ENCODE data around the gene PPP1R12B. TPM values are rescaled to one million over a fixed set of nuclear protein-coding genes. Genes with fewer than 3 reads are reported as not detected.
"Not testable (repeated sequence)": the region's sequence is repeated elsewhere in the genome, so short reads cannot be mapped to it uniquely, and the experiment has no call there.

Gene PPP1R12B
- total RNA-seq, 1 donor from 2014 or later = 44.9 TPM

- Mint-ChIP-seq H3K36me3 (ENCODE audit: insufficient read depth) (peaks cover 14% of the 10 kb centered on the region), H3K4me1 (ENCODE audit: low read depth) (no peaks in the 10 kb centered on the region), H3K4me3 (ENCODE audit: low read depth) (no peak overlapping the region), H3K27ac (no peak overlapping the region), H3K9me3 (ENCODE audit: low read depth) (no peaks in the 10 kb centered on the region), H3K27me3 (no peaks in the 10 kb centered on the region)
- no peak for TF ChIP-seq CTCF (IDR thresholded peaks at IDR 0.05; ENCODE audit: unreplicated experiment)
- no peak for DNase-seq (ENCODE audit: low spot score, unreplicated experiment)
Measured at GRCh38 chr1:202597090-202597761, 248.7 kb downstream of the PPP1R12B start.

- H3K4me3 Mint-ChIP-seq (ENCODE audit: low read depth) = no peak overlapping the region
- DNase-seq (ENCODE audit: low spot score, unreplicated experiment) = peak; percentile 27
- H3K4me1 Mint-ChIP-seq (ENCODE audit: low read depth) = no peaks in the 10 kb centered on the region
- no peak overlapping the region for H3K27ac Mint-ChIP-seq
- peak; percentile 74 for TF ChIP-seq CTCF (IDR thresholded peaks at IDR 0.05; ENCODE audit: unreplicated experiment)
- no peaks in the 10 kb centered on the region for H3K27me3 Mint-ChIP-seq
- H3K36me3 Mint-ChIP-seq (ENCODE audit: insufficient read depth) = peaks cover 14% of the 10 kb centered on the region
- no peaks in the 10 kb centered on the region for H3K9me3 Mint-ChIP-seq (ENCODE audit: low read depth)
Measured at GRCh38 chr1:202599669-202600431, 251.4 kb downstream of the PPP1R12B start.

- H3K4me3 Mint-ChIP-seq (ENCODE audit: low read depth) = no peak overlapping the region
- no peak for DNase-seq (ENCODE audit: low spot score, unreplicated experiment)
- no peaks in the 10 kb centered on the region for H3K9me3 Mint-ChIP-seq (ENCODE audit: low read depth)
- TF ChIP-seq CTCF (IDR thresholded peaks at IDR 0.05; ENCODE audit: unreplicated experiment) = no peak
- no peaks in the 10 kb centered on the region for H3K4me1 Mint-ChIP-seq (ENCODE audit: low read depth)
- no peaks in the 10 kb centered on the region for H3K27me3 Mint-ChIP-seq
- H3K36me3 Mint-ChIP-seq (ENCODE audit: insufficient read depth) = peaks cover 18% of the 10 kb centered on the region
- H3K27ac Mint-ChIP-seq = no peak overlapping the region
Measured at GRCh38 chr1:202600432-202601041, 252.0 kb downstream of the PPP1R12B start.

DNA sequence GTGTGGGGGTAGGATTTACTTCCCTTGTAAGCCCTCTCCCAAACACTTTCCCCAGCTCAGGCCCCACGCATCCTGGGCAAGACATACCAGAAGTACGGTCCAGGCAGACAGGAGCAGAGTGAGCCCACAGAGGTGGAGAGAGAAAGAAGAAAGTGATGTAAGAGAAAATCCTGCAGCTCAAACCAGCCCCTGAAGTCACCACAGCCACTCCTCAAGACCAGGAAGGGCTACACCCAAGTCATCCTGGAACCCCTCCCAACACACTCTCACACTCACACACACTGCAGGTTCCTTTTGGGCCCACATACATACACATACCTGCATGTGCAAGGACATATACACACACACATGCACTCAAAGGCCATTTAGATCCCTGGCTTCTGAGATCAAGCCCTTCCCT, 254.9 kb downstream of the PPP1R12B start:
- H3K4me1 Mint-ChIP-seq (ENCODE audit: low read depth) = no peaks in the 10 kb centered on the region
- TF ChIP-seq CTCF (IDR thresholded peaks at IDR 0.05; ENCODE audit: unreplicated experiment) = no peak
- H3K27ac Mint-ChIP-seq = no peak overlapping the region
- H3K9me3 Mint-ChIP-seq (ENCODE audit: low read depth) = no peaks in the 10 kb centered on the region
- H3K27me3 Mint-ChIP-seq = no peaks in the 10 kb centered on the region
- no peak overlapping the region for H3K4me3 Mint-ChIP-seq (ENCODE audit: low read depth)
- peaks cover 6% of the 10 kb centered on the region for H3K36me3 Mint-ChIP-seq (ENCODE audit: insufficient read depth)
- no peak for DNase-seq (ENCODE audit: low spot score, unreplicated experiment)

- Mint-ChIP-seq H3K9me3 (ENCODE audit: low read depth) (no peaks in the 10 kb centered on the region), H3K4me3 (ENCODE audit: low read depth) (no peak overlapping the region), H3K27me3 (no peaks in the 10 kb centered on the region), H3K4me1 (ENCODE audit: low read depth) (no peaks in the 10 kb centered on the region), H3K27ac (no peak overlapping the region), H3K36me3 (ENCODE audit: insufficient read depth) (peaks cover 7% of the 10 kb centered on the region)
- no peak for TF ChIP-seq CTCF (IDR thresholded peaks at IDR 0.05; ENCODE audit: unreplicated experiment)
- DNase-seq (ENCODE audit: low spot score, unreplicated experiment) = no peak
Measured at GRCh38 chr1:202605515-202605914, 257.0 kb downstream of the PPP1R12B start.

GRCh38 chr1:202612036-202612435, 263.5 kb downstream of the PPP1R12B start:
- not testable (repeated sequence) for H3K27ac Mint-ChIP-seq; H3K36me3 Mint-ChIP-seq (ENCODE audit: insufficient read depth); H3K9me3 Mint-ChIP-seq (ENCODE audit: low read depth); H3K27me3 Mint-ChIP-seq; H3K4me1 Mint-ChIP-seq (ENCODE audit: low read depth); DNase-seq (ENCODE audit: low spot score, unreplicated experiment); H3K4me3 Mint-ChIP-seq (ENCODE audit: low read depth)

Measured in progenitor cell of endocrine pancreas (in vitro differentiated cells).